GM19468 (cell line): ENCODE data around the gene ENG.
"Not testable (repeated sequence)": the region's sequence is repeated elsewhere in the genome, so short reads cannot be mapped to it uniquely, and the experiment has no call there.

ENCODE experiments used
- ATAC-seq: cut with Tn5 transposase; IDR thresholded peaks from one replicate; pipeline ENCODE4 v1.9.1; 2021; ENCODE audit warnings: mild to moderate bottlenecking, moderate library complexity, moderate number of reproducible peaks; ENCODE audit not compliant: unreplicated experiment; ENCODE audit errors: extremely low read depth

Gene ENG

DNA sequence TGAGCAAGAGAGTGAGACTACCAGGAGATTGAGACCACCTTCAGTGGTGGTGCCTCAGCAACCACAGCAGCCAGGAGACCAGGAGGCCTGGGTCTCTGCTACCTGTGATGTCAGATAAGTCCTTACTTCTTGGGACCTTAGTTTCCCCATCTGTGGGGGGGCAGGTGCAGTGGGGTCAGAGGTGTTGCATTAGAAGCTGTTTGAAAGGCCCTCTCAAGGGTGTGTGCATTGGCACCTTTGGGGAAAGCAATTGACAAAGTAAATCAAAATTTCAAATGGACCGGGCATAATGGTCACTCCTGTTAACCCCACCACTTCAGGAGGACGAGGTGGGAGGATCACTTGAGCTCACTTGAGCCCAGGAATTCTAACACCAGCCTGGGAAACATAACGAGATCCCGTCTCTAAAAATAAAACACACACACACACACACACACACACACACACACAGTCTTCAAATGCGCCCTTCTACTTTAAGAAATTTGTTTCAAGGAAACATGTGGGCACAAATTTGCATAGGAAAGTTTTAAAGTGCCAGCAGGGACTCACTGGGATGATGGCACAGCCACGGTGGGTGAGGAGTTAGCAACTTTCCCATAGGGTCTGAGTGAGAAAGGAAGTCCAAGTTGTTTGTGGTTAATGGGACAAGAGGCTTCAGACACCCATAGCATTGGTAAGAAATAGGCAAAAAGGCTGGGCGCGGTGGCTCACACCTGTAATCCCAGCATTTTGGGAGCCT lies 24.4 kb upstream of the ENG start:
- ATAC-seq: no peak

DNA sequence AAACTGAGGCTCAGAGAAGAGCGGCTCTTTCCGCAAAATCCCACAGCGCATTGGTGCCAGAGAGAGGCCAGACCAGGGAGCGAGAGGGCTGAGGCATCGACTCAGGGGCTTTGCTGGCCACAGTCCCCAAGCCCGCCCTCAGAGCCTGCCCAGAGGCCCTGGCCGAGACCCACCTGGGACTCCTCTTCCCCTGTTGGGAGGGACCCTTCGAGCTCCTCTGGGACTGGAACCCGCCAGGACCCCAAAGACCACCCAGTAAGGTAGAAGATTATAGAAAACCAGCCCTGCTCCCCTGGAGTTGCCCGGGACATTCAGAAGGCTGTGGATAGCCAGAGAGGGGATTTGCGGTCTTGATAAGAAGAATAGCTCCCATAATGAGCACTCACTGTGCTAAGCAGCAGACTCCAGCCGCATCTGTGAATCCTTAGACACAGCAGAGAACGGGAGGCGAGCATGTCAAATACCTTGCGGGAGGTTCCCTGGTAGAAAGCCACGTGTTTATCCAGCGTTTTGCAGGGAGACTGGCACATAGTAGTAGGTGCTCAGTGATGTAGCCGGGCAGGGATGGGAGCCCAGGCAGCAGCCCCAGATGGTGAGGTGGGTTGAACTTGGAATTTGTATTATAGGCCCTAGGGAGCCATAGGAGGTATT lies 23.7 kb upstream of the ENG start:
- ATAC-seq: no peak

DNA sequence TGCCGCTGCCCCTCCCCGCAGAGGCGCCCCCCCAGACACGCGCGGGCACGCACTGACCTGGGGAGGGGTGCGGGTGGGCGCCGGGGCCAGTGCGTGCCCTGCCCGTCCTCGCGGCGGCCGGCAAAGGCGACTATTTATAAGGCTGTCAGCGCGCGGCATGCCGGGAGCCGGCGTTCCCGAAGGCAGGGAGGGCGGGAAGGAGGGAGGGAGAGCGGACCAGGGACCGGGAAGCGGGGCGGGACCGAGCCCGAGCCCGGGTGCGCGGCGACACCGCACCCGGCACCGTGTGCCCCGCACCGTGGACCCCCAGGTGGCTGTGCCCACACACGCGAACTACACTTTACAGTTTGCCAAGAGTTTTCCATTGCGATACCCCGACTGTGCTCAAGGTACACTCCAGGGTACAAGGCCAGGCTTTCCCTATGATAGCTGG lies 23.1 kb upstream of the ENG start, which contains the start of gene AK1:
AK1 (minus strand) TSS at position 110 of the 433 bp plus-strand sequence. CDS start 3,058 bp downstream, outside the sequence.
- ATAC-seq: no peak

DNA sequence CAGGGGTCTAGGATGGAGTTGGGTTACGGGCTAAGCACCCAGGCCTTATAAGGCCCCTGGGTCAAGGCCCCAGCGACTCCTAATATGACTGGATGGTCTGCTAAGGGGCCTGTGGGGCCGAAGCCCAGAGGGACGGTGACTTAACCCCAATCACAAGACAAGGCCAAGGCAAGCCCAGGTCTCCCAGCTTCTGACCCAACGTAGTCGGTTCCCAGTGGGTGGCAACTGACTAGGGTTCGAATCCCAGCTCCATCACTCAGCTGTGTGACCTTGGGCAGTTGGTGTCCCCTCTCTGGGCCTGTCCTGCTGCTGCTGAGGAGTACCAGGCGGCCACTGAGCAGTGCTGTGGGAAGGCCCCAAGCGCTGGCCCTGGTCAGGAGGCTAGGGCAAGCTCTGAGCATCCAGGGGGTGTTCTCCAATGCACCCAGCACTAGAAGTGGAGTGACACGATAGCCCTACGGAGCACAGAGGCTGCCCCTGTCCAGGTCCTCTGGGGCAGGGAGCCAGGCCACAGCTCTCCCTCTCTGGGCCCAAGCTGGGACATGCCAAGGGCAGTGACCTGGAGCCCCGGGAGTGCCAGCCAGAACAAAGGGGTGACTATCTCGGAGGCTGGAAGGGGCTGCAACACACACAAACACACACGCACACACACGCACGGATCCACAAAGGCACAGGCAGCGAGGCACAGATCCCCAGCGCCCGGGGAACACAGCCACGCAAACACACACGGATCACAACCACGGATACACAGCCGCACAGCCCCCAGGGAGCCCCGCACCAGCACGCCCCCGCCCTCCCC lies 22.5 kb upstream of the ENG start:
- ATAC-seq: no peak

DNA sequence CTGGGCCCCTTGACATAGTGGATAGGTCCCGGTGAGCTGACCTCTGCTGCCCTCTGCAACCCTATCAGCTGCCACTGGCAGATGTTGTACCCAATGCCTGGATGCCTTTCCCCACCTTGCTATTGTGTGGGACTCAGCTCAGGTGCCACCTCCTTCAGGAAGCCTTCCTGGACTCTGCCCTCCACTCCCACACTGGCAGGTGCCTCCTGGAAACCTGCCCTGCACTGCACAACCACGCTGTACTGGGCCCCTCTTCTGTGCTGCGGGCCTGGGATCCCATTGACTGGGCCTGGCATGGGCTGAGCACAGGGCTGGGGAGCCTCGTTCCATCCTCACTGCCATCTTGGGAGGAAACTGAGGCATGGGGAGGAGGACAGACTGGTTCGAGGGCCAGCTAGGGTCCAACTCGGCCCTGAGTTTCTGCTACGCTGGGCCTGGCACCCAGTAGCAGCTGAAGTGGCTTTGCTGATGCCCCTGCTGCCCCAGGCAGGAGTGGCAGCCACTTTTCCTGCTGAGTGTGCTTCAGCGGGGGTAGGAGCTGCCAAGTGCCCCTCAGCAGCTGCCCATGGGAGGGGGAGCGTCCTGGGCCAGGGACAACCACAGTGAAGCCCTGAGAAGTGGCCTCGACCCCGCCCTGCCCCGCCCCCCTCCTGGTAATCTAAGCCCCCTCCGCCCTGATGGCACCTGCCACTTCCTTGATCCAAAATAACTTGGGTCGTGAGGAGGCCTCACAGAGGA lies 21.7 kb upstream of the ENG start:
- ATAC-seq: no peak

DNA sequence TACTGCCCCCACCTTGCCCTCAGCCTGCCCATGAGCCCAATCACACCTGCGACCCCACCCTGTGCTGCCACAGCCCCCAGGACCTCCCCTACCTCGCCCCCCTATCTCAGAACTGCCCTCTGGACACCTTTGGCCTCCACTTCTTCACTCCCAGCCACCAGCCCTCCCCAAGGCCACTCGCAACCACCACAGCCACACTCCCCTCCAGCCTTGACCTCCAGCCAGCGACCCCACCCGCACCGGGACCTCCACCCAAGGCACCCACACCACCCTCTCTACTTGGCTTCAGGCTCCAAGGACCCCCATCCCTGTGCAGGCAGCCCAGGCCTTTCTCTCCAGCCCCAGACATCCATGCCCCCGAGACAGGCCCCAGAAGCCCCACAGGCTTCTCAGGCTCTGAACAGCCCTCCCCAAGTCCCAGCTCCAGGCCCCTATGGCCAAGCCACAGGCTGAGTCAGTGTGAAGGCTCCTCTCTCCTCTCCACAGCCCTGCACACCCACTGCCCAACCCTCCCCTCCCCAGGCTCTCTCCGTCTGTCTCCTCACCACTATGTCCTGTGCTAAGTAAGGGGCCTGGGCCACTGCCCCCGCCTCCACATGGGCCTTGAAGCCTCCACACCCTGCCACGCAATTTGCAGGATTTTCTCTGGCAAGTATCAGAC lies 21.0 kb upstream of the ENG start:
- ATAC-seq: no peak

DNA sequence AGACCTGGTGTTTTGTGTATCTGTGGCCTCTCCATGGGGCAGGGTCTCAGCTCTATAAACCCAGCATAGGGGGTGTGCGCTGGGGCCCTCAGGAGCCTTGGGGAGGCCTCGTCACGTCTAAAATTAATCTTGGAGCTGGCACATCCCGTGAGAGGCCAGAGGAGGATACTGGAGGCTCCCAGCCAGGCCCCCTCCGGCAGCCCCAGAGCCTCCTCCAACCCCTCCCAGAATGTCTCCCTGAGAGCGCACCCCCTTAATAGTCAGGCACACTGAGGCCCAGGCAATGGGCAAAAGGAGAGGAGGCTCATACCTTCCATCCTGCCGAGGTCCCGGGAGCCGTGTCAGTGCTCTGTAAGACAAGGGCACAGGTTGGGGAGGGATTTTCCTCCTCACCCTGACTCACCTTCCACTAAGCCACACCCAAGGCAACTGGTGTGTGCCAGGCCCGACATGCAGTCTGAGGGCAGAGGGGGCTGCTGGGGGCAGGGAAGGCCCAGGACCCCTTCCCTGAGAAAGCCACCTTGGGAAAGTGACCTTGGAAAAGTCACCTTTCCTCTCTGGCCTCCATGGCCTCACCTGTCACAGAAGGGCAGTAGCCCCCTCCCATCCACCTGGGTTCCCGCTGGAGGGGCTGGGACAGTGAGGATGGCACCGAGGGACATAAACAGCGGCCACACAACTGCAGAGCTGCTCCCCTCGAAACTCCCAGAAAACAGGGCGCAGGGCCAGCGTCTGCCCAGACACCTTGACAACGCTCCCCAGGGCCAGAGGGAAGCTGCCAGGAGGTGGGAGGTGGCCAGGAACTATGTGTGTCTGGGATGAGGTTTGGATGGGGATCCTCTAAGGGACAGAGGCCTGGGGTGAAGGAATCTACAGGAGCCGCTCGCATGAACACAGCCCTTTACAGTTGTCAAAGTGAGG lies 20.1 kb upstream of the ENG start:
- ATAC-seq: no peak

DNA sequence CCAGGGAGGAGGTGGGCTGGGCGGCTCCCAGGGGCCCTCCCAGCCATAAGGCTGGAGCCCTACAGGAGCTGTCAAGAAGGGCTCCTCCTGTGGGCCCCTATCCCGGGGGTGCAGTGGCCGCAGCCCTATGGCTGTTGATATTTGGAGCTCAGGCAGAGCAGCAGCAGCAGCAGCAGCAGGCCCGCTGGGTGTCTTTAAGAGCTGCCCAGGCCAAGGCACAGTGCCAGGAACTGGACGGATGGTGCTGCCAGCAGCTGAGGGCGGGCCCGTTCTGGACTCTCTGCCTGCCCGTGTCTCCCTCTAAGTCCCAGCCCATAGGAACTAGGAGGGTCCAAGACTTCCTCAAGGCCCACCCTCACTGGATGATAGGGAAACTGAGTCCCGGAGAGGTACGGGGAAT lies 19.4 kb upstream of the ENG start:
- ATAC-seq: no peak

DNA sequence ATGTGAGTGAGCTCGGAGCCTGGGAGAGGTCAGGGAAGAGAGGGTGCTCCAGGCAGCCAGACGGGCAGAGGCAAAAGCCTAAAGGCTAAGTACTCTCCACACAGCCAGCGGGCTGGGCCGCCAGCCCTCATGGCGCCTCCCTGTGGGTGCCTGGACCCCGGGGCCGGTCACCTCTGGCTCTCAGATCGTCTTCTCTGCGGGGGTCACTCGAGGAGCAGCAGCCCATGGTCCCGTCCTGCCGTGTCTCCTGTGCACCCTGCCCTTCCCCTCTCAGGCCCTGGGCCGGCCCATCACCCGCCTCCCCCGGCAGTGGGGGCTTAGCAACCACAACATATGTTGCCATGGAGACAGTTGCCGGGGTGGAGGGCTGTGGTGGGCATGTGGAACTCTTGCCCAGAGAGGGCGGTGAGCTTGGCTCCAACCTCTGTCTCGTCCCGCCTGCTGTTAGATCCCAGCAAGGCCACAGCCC lies 18.8 kb upstream of the ENG start:
- no peak for ATAC-seq

DNA sequence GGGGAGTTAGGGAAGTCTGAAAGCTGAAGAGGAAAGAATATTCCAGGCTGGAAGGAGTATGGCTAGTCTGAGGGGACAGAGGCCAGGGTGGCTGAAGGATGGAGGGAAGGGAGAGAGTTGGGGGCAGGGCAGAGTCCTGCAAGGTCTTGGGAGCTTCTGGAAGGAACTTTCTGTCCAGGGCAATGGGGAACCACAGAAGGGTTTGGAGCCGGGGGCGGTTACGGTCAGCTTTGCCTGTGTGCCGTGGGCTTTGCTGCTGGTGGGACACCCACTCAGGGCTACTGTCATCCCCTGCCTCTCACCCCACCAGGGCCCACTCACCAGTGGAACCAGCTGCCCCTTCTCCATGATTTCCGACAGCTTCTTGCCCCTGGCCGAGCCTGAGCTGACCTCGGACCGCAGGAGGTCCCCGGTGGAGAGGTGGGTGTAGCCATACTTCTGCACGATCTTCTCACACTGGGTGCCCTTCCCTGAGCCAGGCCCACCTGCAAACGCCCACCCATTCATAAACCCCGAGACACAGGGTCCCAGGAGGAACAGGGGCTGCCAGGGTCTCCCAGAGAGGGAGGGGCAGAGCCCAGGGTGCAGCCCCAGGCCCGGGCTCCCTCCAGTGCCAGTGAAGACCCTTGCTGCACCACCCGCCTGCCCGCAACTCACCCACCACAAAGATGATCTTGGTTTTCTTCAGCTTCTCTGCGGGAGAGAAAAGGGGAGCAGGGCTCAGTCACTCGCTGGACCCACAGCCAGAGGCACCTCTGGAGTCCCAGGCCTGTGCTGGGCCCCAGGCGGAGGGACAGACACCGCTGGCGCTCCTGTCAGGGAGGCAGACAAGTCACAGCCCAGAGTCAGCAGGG lies 18.1 kb upstream of the ENG start:
- no peak for ATAC-seq

DNA sequence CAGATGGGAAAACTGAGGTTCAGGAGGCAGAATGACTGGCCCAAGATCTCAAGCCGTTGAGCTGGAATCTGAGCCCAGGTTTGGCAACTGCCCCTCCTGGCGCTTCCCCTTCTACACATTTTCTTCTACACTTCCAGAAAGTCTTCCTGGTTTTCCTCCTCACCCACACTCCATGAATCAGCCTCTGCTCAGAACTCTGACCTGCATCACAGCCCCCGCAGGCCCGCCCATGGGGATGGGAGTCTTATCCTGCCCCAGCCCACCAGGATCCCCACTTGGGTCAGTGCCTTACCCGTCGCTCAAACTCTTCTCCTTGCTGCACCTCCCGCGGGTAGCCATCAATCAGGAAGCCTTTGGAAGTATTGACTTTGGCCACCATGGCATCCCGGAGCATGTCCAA lies 17.1 kb upstream of the ENG start:
- no peak for ATAC-seq

DNA sequence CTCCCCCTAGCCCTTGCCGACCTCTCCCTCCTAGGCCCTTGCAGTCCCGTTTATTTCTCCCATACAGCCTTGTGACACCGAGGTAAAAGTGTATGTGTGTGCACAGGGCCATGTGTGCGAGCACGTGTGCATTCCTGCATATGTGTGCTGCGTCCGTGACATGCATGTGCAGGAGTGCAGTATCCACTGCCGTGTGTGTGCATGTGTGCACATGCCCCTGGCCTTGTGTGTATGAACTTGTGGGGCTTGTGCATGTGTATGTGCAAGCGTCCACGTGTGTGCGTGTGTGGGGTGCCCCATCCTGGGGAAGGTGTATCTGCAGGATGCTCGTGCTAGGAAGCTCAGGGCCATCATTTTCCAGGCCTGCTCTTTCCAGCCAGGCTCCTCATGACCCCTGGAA lies 16.4 kb upstream of the ENG start:
- ATAC-seq: no peak

DNA sequence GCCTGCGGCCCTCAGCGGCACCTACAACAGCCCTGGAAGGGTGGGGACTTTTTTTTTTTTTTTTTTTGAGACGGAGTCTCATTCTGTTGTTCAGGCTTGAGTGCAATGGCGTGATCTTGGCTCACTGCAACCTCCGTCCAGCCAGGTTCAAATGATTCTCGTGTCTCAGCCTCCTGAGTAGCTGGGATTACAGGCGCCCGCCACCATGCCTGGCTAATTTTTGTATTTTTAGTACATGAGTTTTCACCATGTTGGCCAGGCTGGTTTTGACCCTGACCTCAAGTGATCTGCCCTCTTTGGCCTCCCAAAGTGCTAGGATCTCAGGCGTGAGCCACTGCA lies 15.7 kb upstream of the ENG start:
- not testable (repeated sequence) for ATAC-seq

DNA sequence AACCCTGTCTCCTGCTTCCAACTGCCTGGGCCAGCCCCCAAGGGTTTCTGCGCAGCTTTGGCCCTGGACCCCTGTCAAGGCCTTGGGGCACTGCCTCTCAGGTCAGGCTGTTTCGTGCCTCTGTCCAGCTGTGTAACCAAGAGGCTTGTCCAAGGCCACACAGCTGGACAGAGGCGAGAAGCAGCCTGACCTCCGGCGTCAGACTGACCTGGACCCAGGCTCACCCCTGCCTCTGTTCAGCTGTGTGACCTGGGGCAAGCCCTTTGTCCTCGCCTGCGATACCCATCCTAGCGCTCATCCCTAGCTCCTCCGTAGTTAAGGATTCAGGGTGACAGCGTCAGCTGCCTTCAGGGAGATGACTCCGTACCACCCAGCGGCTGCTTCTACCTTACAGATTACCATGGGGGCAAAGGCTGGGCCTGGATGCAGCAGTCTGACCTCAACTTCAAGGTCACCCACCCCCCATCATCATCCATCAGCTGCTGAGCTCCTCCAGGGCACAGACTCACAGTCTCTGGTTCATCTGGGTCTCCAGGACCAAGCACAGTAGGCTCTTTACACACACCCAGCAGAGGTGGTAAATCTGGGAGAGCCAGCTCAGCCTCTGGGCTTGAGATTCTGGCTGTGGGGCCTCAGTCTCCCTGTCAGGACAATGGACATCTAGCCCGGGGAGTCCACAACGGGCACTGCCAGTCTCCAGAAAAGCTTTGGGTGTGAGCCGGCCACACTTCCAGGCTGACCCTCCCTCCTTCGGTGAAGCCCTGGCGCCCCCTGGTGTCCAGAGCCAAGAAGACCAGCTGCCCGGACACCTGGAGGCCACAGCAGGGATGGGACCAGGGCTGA lies 15.1 kb upstream of the ENG start:
- peak; percentile 62 for ATAC-seq

DNA sequence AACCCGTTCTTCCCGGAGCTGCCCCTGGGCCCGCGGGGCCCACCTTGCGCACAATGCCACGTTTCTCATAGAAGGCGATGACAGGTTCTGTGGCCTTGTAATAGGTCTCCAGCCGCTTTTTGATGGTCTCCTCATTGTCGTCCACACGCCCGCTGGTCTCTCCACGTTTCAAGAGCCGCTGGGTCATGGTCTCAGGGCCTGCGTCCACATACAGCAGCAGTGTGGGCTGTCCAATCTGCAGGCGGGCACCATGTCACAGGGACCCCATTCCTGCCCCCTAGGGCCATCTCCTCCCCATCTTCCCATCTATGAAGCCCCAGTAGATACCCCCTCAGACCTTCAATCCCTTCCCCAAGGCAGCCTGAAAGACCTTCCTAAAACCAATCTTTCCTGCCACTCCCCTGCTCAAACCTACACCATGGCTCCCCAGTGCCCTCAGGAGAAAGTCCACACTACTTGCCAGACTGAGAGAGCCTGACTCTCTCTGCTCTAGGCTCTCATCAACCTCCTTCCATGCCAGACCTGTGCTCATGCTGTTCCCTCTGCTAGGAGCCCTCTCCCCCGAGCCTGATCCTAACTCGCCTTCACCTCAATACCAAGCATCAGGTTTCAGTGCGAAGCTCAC lies 13.9 kb upstream of the ENG start:
- ATAC-seq: no peak

DNA sequence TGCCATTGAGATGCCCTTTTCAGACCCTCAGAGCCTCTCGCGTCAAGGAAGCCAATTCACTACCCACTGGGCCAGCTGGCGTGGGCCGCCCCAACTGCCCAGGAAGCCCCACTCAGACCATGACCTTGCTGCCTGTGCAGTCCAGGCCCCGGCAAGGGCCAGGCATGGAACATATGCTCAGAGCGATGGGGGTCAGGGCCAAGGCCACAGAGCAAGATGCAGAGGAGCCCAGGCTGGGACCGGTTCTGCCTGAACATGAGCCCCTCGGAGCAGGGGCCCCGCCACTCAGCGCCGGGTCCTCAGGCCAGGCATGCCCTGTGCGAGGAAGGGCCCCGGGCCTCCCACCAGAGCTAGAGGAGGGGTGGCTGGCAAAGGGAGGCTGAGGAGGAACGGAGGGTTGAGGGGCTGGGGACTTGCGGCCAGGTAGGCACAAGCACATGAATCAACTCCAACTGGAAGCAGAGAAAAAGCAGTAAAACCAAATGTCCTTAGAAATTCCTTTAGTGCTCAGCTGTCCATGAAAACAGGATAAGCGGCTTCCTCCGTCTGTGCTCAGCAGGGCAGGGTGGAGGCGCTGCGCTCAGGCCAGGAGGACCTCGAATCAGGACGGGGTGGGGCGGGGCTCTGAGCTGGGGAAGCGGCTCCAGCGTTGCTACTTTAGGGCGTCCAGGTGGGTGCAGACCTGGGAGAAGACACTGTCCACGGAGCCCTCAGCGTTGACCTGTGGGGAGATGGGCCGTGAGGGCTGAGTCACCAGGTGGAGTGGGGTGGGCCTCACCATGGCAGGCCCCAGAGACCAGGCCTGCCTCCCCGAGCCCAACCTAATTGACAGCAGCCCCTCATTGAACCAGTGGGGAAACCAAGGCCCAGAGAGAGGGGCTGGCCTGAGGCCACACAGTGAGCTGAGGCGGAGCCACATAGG lies 13.2 kb upstream of the ENG start:
- ATAC-seq: no peak
